NCI-H2029 (cell line): ENCODE measurements around the gene PDE4D.
A peak's percentile ranks its signal among the peaks of the same experiment; 100 is the strongest.

Experiments used
- DNase-seq: peaks from one replicate; lab custom pipeline; 2025; lab: John Stamatoyannopoulos, UW

PDE4D gene

GRCh38 chr5:59137846-59138245 is 755.7 kb downstream of the PDE4D start:
- DNase-seq, result no peak

- no peak for DNase-seq
Measured at GRCh38 chr5:59136549-59136948, 757.0 kb downstream of the PDE4D start.

GRCh38 chr5:59134471-59135163 is 758.9 kb downstream of the PDE4D start:
- DNase-seq, result no peak

GRCh38 chr5:59133764-59134261 is 759.7 kb downstream of the PDE4D start:
- no peak for DNase-seq

GRCh38 chr5:59132131-59132530 is 761.4 kb downstream of the PDE4D start:
- no peak for DNase-seq

GRCh38 chr5:59130431-59130830 is 763.1 kb downstream of the PDE4D start:
- no peak for DNase-seq

GRCh38 chr5:59128646-59129290 is 764.8 kb downstream of the PDE4D start:
- DNase-seq, result no peak

GRCh38 chr5:59126708-59127573 is 766.6 kb downstream of the PDE4D start:
- DNase-seq, result no peak

- no peak for DNase-seq
Measured at GRCh38 chr5:59126016-59126707, 767.4 kb downstream of the PDE4D start.

GRCh38 chr5:59125011-59125961 is 768.2 kb downstream of the PDE4D start:
- DNase-seq, result peak; percentile 53

- no peak for DNase-seq
Measured at GRCh38 chr5:59123595-59124561, 769.6 kb downstream of the PDE4D start.

- no peak for DNase-seq
Measured at GRCh38 chr5:59119480-59119879, 774.0 kb downstream of the PDE4D start.

- no peak for DNase-seq
Measured at GRCh38 chr5:59117320-59117719, 776.2 kb downstream of the PDE4D start.

- DNase-seq, result no peak
Measured at GRCh38 chr5:59116231-59116865, 777.2 kb downstream of the PDE4D start.

- no peak for DNase-seq
Measured at GRCh38 chr5:59115345-59115744, 778.2 kb downstream of the PDE4D start.

GRCh38 chr5:59109383-59109782 is 784.1 kb downstream of the PDE4D start:
- no peak for DNase-seq

- no peak for DNase-seq
Measured at GRCh38 chr5:59107692-59108091, 785.8 kb downstream of the PDE4D start.

GRCh38 chr5:59104400-59105127 is 789.0 kb downstream of the PDE4D start:
- DNase-seq, result no peak
